NCI-H748 (cell line): ENCODE data around the gene RNF215.
"Not testable (repeated sequence)": the region's sequence is repeated elsewhere in the genome, so short reads cannot be mapped to it uniquely, and the experiment has no call there.

Source experiments
- DNase-seq: peaks from one replicate; lab custom pipeline; 2025; ENCODE audit not compliant: unreplicated experiment; lab: John Stamatoyannopoulos, UW

Gene RNF215

DNA sequence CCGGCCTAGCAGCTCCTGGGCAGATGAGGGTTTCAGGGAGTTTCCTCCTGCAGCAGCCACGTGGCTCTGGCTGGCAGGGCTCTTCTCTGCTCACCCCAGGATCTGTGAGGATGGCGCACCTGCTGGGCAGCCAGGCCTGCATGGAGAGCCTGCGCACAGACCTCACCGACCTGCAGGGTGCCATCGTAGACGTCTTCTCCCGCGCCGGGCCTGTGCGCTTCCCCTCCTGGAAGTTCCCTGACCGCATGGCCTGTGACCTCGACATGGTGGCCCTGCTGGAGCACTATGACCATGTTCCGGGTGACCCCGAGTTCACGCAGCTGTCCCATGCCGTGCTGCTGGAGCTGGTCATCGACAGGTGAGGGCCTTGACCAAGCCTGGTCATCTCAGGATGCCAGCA lies 21.3 kb downstream of the RNF215 start:
- DNase-seq, result no peak

DNA sequence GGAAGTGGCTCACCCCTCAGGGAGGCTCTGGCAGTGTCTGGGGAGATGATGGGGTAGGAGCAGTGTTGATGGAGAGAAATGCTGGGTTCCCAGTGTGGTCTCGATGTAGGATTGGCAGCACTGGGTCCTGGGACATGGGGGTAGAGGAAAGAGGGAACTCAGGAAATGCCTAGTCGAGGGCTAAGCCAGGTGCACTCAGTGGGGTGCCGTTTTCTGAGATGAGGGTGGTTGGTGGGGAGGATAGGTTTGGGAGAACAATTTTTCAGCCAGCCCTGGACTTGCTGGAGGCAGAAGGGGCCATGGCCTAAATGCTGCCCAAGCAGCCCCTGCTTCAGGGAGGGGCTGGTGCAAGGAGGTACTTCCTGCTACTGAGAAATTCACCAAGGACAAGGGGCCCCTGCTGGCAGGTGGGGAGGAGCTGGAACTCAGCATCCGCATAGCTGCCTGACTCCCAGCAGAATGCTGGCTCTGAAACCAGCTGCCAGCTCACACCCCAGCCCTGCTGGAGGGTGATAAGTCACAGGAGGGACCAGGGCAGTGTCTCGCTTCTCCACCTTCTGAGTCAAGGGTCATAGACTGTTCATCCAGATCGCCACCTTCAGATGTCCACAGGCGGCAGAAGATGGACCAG lies 24.4 kb downstream of the RNF215 start:
- no peak for DNase-seq

- DNase-seq, result no peak
Observed at GRCh38 chr22:30361916-30362650, 25.1 kb downstream of the RNF215 start.

- no peak for DNase-seq
Observed at GRCh38 chr22:30358541-30358940, 28.7 kb downstream of the RNF215 start.

GRCh38 chr22:30357650-30358215 lies 29.5 kb downstream of the RNF215 start:
- DNase-seq, result no peak

GRCh38 chr22:30357236-30357570 lies 30.0 kb downstream of the RNF215 start:
- DNase-seq, result no peak

DNA sequence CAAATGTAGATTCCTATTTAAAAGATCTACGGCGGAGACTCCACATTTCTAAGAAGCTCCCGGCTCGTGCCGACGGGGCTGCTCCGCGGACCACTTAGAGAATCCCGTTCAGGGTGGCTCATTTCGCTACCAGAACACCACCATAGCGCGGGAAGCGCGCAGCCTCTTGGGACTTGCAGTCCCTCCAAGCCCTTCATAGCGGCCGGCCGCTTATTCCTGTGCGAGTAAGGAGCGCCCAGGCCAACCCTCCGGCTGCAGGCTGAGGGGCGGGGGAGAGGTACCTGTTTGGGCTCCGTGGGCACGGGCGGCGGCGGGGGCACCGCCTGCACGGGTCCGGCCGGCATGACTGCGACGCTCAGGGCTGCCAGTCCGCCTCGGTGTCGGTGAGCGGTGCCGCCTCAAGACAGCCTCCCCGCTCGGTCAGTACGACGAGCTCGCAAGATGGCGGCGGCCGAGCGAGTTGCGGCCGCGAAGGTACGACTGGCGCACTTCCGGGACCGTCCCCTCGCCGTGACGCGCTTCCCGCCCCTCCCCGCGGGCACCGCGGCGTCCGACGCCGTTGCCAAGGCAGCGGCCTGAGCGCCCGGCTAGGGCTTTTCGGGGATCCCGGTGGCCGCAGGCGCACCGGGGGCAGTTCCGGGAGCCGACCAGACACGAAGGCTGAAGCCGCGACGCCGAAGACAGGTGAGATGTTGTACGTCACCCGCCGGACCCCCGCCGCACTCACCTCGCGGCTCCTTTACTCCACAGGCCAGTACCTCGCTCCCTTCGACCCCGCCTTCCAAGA lies 30.6 kb downstream of the RNF215 start, which contains the start of the genes CCDC157 and SF3A1:
TSS of gene CCDC157 (plus strand) at position 559 of the 787 bp plus-strand sequence. CDS start 8,994 bp downstream, outside the sequence.
TSS of gene SF3A1 (minus strand) at position 446 of the 787 bp plus-strand sequence. CDS start at position 344, 102 bp downstream.
- DNase-seq, result peak; percentile 90

- no peak for DNase-seq
Observed at GRCh38 chr22:30354644-30355043, 32.6 kb downstream of the RNF215 start.

DNA sequence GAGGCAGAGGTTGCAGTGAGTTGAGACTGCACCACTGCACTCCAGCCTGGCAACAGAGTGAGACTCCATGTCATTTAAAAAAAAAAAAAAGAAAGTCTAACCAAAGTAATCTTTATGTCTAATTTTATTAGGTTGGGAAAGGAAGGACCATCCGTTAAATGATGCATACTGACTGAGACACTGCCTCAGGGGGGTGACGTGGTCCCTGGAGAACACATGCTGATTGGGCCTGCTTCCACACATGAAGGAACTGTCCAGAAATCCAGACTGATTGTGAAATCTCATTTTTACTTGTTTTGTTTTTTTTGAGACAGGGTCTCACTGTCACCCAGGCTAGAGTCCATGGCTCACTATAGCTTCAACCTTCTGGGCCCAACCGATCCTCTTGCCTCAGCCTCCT lies 36.0 kb downstream of the RNF215 start:
- DNase-seq, result no peak

DNA sequence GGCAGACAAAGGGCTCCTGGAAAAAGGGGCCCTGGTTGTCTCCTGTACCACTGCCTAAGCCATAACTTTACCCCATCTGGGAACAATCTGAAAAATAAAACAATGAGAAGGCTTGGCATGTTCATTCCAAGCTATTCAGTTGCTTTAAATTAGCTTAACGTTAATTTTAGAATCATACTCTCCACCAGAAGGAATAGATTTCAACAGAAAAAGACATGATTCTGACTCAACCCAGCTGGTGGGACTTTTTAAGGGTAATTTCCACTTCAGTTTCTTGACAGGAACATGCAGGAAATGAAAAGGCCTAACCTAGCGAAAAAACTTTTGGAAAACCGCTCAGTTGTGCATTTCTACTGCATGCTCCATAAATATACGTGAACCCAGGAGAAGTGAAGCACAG lies 38.4 kb downstream of the RNF215 start:
- no peak for DNase-seq

DNA sequence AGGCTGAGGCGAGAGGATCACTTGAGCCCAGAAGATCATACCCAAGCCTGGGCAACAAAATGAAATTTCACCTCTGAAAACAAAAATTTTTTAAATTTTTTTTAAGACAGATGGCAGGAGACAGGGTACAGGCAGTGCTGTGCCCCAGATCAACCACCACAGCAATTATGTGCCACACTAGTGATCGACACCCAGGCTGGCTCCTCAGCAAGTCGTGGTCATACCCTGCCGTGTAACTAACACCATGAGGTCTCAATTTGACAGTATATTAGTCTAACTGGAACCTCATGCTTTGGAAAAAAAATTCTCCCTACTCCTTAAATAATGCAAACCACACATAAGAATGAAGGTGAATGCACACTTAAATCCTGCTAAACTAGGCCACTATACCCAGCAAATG lies 38.8 kb downstream of the RNF215 start:
- no peak for DNase-seq

GRCh38 chr22:30347255-30347892 lies 39.8 kb downstream of the RNF215 start:
- DNase-seq, result no peak

- DNase-seq, result no peak
Observed at GRCh38 chr22:30344447-30345200, 42.6 kb downstream of the RNF215 start.

- DNase-seq, result no peak
Observed at GRCh38 chr22:30340911-30341685, 46.1 kb downstream of the RNF215 start.

DNA sequence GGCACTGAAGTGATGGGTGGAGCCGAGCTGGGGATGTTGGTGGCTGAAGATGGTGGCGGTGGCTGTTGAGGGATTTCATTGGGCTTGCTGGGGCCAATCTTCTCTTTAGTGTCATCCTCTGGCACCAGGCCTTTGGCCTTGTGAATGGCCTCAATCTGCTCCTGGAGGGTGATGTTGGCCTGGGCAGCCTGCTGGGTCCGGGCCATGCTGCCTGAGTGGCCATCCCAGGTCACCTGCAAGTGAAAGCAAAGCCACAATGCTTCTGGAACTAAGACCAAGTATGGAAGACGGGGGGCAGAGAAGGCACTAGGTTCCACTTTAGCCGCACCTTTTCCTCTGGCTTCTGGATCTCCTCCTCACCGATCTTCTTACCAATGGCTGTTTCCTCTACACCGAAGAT lies 48.4 kb downstream of the RNF215 start:
- no peak for DNase-seq

DNA sequence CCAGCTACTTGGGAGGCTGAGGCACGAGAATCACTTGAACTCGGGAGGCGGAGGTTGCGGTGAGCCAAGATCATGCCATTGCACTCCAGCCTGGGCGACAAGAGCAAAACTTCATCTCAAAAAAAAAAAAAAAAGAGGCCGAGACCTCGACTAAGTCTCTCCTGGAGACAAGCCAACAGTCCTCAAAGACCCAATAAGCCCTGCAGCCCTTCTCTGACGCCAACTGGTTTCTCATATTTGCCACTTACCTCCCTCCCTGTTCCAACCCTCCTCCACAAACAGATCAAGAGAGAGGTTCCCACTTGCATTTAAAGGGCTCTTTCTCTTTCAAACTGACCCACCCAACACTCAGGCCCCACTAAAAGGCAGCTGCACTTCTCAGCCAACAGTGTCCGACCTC lies 48.9 kb downstream of the RNF215 start:
- DNase-seq, result not testable (repeated sequence)

DNA sequence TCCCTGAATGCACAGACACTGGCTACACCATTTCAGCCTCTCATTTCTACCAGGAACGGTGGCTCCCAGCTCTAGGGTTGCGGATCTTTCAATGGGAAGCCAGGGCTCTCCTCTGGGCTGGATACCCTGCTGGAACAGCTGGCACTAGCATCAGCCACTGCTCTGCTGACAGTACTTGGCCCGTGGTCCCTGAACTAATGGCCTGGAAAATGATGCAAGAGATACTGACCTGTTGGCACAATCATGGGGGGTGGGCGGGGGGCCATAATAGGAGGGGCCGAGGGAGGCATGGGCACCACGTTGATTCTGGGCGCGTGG lies 49.8 kb downstream of the RNF215 start:
- DNase-seq, result no peak

- no peak for DNase-seq
Observed at GRCh38 chr22:30336752-30337460, 50.3 kb downstream of the RNF215 start.

DNA sequence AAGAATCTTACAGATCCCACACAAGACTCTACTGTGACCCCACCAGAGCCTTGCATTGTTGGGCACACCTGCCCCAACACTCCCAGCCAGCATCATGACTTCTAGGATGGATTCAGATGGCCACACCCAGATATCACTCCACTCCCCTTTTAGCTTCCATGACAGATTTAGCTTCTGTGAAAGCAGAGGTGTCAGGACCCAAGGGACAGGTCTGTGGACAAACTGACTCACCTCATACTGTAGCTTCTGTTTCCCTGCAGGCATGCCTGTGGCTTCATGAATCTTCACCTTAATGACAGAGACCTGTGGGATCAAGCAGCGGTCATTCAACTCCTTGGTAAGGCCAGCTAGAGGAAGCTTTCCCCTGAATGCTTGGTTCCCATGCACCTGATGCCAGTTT lies 52.0 kb downstream of the RNF215 start:
- no peak for DNase-seq
